Measurements from ENCODE around the gene DHX40.
"Not testable (repeated sequence)": the region's sequence is repeated elsewhere in the genome, so short reads cannot be mapped to it uniquely, and the experiment has no call there.

DNA sequence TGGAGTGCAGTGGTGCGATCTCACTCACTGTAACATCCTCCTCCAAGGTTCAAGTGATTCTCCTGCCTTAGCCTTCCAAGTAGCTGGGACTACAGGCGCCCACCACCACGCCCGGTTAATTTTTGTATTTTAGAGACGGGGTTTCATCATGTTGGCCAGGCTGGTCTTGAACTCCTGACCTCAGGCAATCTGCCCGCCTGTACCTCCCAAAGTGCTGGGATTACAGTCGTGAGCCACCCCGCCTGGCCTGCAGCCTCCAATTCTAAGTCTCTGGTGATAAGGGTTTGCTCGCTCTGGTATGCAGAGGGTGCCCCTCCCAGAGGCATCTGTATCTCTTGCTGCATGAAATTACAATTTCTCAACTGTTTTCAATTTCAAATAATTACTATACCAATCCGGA, 16.4 kb upstream of the DHX40 start:
- TF ChIP-seq, protein P1, sequence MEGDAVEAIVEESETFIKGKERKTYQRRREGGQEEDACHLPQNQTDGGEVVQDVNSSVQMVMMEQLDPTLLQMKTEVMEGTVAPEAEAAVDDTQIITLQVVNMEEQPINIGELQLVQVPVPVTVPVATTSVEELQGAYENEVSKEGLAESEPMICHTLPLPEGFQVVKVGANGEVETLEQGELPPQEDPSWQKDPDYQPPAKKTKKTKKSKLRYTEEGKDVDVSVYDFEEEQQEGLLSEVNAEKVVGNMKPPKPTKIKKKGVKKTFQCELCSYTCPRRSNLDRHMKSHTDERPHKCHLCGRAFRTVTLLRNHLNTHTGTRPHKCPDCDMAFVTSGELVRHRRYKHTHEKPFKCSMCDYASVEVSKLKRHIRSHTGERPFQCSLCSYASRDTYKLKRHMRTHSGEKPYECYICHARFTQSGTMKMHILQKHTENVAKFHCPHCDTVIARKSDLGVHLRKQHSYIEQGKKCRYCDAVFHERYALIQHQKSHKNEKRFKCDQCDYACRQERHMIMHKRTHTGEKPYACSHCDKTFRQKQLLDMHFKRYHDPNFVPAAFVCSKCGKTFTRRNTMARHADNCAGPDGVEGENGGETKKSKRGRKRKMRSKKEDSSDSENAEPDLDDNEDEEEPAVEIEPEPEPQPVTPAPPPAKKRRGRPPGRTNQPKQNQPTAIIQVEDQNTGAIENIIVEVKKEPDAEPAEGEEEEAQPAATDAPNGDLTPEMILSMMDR (conservative IDR thresholded peaks at IDR 0.05; ENCODE audit: low read length): not testable (repeated sequence)
- not testable (repeated sequence) for TF ChIP-seq EZH2phosphoT487 (IDR thresholded peaks at IDR 0.05; ENCODE audit: borderline replicate concordance, low read depth, low read length)

Data from OCI-LY7 (cell line).